Activated gamma-delta T cell (primary cell): ENCODE data around the gene PHACTR4.
"Not testable (repeated sequence)": the region's sequence is repeated elsewhere in the genome, so short reads cannot be mapped to it uniquely, and the experiment has no call there.

Experiments
- DNase-seq: peaks from one replicate; lab custom pipeline; 2025; lab: John Stamatoyannopoulos, UW
- total RNA-seq, 2 donors: gene quantifications; one replicate each; lab custom pipeline; 2026; lab: John Stamatoyannopoulos, UW

PHACTR4 gene
- 25.4 to 28.5 reads per million in 2 donors for total RNA-seq

DNA sequence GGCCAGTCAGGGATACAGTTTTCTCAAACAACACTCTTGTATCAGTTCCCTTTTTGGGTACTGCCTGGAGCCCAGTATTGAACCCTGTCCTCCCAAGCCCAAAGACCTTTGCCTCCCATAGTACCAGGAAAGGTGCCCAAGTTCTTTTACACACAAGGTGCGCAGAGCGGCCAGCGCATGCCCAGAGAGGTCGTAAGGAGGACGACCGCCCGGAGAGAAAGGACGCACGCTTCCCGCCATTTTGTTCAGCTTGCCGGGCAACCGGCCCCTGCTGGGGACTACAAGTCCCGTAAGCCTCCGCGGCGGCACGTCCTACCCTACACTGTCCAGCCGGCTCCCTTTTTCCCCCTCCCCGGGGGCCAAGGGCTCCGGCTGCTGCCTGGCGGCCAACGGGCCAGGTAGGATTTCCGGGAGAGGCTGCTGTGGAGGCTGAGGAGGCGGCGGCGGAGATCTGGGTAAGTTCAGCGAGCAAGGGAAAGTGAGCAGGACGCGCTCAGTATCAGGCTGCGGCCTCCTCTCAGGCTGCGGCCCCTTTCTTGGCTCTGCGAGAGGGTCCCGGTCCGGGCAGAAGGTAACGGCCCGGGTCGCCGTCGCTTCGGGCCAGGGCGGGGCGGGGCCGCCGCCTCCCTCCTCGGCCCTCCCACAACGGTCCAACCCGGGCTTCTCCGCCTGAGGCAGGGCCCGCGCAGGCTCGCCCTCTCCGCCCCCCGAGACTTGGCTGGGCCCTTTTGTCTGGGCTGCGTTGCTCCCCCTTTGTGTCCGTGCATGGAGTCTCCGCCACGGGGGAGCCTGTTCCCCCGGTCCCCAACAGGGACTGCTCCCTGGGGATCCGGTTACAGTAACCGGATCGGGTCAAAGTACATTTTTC lies at the start of gene PHACTR4:
Gene PHACTR4 (plus strand): TSS at position 370 of the 868 bp plus-strand sequence. CDS start 37,708 bp downstream, outside the sequence.
- DNase-seq: peak; percentile 57

DNA sequence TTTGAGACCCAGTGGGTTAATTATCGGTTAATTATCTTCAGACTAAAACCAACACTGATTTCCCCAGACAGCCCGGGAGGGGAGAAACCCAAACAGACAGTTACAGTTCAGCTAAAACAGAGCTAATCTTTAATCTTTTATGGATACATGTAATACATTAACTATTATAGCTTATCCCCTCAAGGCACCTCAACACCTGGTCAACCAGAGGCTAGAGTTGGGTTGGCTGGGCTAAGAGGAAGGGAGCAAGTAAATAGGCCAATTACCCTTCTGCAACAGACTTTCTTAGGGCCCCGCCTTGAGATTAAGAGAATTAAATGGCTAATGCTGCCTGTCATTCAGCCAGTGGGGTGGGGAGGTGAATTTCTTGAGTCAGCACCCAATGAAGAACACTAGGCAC lies 47.3 kb upstream of the PHACTR4 start:
- DNase-seq: no peak

DNA sequence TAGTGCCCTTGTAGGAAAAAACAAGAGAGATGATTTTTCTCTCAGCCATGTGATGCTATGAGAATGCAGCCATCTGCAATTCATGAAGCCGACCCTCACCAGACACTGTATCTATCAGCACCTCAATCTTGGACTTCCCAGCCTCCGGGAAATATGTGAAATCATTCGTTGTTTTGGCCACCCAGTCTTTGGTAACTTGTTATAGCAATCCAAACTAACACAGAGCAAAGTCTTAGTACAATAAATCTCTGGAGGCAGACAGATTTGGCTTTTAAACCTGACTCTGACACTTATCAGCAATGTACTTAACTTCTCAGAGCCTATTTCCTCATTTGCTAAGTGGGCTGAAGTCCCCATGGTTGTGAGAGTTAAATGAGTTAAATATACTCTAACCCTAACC lies 45.8 kb upstream of the PHACTR4 start:
- no peak for DNase-seq

DNA sequence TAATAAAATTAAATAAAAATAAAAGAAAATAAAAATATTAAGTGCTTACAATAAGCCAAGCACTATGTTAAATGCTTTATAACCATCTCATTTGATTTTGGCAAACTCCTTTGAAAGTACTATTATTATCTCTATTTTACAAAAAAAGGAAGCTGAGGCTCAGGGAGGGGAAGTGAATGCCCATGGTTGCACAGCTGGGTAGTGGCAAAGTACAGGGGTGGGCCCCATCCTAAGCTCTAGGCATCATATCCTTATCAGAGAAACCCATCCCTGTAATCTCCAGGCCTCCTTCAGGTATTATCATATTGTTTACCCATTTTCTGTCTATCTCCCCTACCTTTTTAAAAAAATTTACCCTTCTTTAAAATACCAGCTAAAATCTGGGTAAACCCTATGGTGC lies 43.0 kb upstream of the PHACTR4 start:
- no peak for DNase-seq

DNA sequence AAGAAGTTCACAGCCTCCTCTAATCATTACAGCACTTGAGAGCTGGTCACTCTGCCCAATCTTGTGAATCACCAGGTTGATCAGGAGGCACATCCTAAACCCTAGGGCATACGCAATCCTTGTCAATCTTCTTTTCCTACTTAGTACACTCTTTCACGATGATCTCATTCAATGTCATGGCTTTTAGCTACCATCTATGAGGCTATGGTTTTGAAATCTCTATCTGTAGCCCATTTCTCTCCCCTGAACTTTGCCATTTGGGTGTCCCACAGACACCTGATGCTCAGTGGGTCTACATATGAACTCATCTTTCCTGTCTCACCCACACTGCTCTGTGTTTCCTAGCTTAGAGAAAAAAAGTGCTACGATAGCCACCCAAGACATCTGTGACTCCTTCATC lies 42.6 kb upstream of the PHACTR4 start:
- no peak for DNase-seq

DNA sequence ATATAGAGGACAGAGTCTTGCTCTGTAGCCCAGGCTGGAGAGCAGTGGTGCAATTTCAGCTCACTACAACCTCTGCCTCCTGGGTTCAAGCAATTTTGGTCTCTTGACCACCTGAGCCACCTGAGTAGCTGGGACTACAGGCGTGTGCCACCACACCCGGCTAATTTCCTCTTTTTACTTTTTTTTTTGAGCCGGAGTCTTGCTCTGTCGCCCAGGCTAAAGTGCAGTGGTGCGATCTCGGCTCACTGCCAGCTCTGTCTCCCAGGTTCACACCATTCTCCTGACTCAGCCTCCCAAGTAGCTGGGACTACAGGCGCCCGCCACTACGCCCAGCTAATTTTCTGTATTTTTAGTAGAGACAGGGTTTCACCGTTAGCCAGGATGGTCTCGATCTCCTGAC lies 42.1 kb upstream of the PHACTR4 start:
- DNase-seq: not testable (repeated sequence)

DNA sequence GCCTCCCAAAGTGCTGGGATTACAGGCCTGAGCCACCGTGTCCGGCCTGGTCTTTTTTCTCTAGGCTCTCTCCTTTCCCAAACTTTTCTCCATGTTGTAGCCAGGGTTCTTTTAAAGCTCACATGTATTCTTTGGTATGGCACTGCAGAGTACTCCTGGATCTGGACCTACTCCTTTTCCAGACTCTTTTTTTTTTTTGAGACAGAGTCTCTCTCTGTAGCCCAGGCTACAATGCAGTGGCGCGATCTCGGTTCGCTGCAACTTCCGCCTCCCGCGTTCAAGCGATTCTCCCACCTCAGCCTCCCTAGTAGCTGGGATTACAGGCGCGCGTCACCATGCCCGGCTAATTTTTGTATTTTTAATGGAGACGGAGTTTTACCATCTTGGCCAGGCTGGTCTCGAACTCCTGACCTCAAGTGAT lies 41.3 kb upstream of the PHACTR4 start:
- DNase-seq: no peak

DNA sequence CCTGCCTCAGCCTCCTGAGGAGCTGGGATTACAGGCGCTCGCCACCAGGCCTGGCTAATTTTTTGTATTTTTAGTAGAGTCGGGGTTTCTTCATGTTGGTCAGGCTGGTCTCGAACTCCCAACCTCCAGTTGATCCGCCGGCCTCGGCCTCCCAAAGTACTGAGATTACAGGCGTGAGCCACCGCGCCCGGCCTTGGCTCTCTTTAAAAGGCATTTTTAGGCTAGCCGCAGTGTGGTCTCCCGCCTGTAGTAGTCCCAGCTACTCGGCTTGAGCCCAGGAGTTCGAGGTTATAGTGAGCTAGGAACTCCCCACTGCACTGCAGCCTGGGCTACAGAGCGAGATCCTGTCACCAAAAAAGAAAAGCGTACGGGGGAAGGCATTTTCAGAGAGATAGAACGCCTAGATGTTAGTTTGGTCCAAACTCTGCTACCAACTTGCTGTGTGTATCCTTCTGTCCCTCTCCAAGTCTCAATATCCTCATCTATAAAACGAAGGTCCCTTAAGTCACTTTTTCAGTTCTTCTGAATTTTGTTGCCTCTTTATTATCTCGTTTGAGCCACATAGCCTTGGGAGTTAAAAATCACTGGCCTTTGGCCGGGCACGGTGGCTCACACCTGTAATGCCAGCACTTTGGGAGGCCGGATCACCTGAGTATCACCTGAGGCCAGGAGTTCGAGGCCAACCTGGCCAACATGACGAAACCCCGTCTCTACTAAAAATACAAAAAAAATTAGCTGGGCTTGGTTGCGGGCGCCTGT lies 40.0 kb upstream of the PHACTR4 start:
- DNase-seq: no peak

DNA sequence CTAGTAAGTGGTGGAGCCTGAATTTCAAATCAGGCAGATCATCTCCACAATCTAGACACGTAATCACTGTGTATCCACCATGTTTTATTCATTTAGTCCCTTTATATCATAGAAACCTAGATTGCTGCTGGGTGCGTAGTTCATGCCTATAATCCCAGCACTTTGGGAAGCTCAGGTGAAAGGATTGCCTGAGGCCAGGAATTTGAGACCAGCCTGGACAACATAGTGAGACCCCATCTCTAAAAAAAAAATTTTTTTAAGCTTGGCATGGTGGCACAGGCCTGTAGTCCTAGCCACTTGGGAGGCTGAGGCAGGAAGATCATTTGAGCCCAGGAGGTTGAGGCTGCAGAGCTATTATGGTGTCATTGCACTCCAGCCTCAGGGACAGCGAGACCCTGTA lies 30.6 kb upstream of the PHACTR4 start:
- DNase-seq: no peak

DNA sequence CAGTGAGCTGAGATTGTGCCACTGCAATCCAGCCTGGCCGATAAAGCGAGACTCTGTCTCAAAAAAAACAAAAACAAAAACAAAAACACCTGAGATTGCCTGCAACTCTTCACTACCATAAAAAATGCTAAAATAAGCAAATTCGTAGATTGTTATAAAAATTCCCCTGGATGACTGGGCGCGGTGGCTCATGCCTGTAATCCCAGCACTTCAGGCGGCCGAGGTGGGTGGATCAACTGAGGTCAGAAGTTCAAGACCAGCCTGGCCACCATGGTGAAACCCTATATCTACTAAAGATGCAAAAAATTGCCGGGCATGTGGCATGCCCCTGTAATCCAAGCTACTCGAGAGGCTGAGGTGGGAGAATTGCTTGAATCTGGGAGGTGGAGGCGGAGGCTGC lies 30.0 kb upstream of the PHACTR4 start:
- no peak for DNase-seq

DNA sequence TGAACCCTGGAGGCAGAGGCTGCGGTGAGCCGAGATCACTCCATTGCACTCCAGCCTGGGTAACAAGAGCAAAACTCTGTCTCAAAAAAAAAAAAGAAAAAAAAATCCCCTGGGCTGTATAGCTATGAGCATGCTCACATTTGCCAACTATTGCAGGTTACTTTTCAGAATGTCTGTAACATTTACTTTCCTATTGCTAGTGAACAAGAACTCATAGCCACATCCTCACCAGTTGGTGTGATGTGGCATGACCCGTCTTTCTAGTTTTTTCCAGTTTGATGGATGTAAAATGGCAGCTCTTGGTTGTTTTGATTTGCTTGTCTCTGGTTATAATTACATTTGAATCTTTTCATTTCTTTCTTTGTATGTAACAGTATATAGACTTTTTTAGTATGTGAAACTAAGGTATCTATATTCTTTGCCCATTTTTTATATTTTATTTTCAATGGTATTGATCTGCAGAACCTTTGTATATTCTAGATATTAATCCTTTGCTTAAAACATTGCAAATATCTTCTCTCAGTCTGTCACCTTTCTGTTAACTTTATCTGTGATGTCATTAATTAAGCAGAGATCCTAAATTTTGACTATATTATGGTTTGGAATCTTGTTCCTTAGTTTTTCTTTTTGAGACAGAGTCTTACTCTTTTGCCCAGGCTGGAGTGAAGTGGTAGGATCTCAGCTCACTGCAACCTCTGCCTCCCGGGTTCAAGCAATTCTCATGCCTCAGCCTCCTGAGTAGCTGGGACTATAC lies 29.1 kb upstream of the PHACTR4 start:
- no peak for DNase-seq

DNA sequence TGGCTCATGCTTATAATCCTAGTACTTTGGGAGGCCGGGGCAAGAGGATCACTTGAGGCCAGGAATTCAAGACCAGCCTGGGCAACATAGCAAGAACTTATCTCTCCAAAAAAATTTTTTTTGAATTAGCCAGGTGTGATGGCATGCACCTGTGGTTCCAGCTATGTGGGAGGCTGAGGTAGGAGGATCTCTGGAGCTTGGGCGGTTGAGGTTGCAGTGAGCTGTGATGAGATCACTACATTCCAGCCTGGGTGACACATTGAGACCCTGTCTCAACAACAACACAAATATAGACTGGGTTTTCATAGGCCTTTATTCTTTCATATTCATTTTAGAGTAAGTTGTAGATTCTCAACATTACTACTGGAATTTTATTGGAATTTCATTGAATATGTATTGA lies 27.9 kb upstream of the PHACTR4 start:
- no peak for DNase-seq

DNA sequence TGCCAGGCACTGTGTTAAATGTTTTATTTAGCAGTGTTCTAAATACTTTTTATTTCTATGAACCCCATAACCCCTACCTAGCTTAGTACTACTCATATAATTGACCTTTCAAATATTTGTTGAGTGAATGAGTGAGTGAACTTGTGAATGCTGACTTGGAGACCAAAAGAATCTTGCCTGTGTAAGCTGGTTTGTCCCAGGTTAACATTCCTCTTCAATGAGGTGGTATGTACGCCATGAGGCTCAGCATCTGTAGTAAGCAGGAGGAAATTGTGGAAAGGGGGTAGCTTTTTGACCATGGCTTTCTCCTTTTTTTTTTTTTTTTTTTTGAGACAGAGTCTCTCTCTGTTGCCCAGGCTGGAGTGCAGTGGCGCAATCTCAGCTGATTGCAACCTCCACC lies 26.1 kb upstream of the PHACTR4 start:
- DNase-seq: no peak

DNA sequence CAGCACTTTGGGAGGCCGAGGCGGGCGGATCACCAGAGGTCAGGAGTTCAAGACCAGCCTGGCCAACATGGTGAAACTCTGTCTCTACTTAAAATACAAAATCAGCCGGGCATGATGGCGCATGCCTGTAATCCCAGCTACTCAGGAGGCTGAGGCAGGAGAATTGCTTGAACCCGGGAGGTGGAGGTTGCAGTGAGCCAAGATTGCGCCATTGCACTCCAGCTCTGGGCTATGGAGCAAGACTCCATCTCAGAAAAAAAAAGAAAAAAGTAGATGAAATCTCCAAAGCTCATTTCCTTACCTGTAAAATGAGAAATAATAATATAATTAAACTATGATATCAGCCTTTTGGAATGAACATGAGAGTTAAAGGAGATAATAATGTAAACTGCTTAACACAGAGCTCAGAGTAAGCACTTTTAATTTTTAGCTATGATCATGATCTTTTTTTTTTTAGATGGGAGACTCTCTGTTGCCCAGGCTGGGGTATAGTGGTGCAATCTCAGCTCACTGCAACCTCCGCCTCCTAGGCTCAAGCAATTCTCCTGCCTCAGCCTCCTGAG lies 16.2 kb upstream of the PHACTR4 start:
- DNase-seq: not testable (repeated sequence)

DNA sequence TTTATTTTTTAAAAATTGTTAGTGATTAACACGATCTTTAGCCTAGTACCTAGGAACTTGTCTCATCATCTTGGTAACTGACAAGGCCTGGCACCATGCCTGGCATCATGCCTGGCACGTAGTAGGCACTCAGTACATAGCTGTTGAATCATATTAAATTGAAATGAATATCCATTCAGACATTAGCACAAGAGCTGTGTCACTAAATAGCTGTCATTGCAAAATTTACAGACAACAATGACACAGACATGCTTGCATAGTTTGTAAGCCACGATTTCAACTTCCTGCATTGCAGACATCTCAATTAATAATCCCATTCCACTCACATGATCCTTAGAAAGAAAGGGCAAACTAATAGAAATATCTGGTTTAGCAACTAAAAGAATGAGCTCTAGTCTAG lies 15.4 kb upstream of the PHACTR4 start:
- DNase-seq: no peak

DNA sequence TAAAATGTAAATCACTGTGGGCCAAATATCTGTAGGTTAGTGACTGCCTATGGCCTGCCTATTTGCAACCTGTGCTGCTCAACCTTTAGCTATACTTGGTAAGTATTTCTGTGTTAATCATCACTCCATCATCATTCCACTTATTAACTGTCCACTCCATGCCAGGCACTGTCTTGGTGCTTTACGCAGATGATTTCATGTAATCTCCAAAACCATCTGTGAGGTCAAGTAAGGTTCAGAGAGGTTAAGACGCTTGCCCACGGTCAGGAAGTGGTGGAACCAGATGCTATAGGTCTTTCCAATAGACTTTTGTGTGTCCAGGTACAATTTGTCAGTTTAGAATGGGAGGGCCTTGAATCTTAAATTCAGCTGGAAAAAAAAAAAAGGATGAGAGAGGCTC lies 10.8 kb upstream of the PHACTR4 start:
- DNase-seq: no peak

DNA sequence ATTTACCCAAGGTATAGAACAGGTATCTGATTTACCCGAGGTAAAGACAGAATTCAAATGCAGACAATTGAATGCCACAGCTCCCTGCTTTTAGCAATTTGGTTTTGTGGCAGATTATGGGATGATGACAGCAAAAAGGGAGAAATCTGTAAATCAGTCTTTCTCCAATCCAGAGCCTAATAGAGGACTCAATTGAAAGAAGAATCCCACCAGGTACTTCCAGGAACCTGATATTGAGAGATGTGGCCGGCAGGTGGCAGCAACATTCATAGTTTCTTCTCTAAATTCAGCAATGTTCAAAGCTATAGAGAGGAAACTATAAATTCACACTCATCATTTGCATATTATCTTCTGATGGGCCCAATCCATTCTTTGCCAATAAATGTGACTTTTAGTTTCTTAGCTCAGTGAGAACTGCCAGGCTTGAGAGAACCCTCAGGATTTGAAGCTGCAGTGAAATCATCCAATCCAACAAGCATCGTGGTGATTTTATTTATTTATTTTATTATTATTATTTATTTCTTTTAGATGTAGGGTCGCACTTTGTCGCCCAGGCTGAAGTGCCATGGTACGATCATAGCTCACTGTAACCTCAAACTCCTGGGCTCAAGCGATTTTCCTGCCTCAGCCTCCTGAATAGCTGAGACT lies 9.8 kb upstream of the PHACTR4 start:
- DNase-seq: no peak

DNA sequence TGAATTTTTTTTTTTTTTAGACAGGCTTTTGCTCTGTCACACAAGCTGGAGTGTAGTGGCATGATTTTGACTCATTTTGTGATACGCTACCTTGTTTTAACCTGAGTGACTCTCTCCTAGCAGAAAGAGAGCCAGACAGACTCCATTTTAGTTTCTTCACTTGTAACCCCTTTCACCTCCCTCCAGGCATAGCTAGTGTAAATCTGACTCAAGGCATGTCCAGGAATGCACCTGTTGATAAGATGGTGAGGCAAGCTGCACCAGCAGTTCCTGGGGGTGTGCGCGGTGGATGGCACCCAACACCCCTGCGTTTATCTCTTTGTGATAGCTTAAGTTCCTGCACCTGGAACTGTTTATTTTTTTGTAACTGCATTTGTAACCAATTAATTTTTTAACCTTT lies 4.7 kb upstream of the PHACTR4 start:
- DNase-seq: no peak

DNA sequence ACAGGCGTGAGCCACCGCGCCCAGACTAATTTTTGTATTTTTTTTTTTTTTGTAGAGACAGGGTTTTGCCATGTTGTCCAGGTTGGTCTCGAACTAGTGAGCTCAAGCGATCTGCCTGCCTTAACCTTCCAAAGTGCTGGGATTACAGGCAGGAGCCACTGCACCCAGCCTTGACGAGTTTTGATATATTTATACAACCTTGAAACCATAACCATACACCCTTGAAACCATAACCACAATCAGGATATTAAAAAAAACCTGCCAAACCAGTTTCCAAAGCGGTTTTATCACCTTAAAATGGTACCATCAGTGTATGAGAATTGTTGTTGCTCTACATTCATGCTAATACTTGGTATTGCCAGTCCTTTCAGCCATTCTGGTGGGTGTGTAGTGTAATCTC lies 3.7 kb upstream of the PHACTR4 start:
- DNase-seq: no peak

DNA sequence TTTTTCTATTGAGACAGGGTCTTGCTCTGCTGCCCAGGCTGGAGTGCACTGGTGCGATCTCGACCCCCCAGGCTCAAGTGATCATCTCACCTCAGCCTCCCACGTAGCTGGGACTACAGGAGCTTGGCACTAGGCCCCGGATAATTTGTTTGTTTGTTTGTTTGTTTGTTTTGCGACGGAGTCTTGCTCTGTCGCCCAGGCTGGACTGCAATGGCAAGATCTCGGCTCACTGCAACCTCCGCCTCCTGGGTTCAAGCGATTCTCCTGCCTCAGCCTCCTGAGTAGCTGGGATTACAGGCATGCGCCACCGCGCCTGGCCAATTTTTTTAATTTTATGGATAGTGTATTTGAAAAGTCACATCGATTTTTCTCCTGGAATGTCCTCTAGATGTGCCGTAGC lies 932 bp upstream of the PHACTR4 start:
- not testable (repeated sequence) for DNase-seq

DNA sequence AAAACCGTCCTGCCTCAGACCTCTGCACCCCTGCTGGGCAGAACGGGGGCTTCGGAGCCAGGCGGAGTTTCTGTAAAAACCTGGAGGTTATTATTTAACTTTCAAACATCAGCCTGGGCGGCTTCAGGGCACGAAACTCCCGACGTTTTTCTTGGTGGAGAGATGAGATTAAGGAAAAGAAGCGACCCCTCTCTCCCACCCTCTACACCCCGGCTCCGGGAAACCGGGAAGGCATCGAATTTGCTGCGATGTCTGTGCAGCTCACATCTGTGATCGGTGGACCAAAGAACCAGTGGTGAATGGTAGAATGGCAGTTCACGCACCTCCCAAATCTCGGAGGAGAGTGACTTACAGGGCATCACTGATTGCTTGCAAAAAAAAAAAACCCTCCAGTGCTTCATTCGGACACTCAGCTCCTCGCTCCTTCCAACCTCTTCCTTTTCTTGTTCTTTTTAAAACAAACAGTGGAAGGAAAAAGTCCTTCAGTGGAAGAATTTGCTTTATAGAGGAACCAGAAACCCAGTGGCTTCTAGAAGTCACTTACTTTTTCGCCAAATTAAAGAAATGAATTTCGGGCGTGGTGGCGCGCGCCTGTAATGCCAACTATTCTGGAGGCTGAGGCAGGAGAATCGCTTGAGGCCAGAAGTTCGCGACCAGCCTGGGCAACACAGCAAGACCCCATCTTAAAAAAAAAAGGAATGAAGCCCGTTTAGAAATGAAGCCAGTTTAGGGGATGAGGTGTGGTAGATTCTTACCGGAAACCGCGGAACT lies 884 bp downstream of the PHACTR4 start:
- no peak for DNase-seq
